HCEC 1CT (cell line): ENCODE results near the gene SPACA5.
"Not testable (repeated sequence)": the region's sequence is repeated elsewhere in the genome, so short reads cannot be mapped to it uniquely, and the experiment has no call there.

Experiments
- DNase-seq: peaks from one replicate; pipeline ENCODE4 v3.0.0-alpha.2; 2017

The SPACA5 gene

DNA sequence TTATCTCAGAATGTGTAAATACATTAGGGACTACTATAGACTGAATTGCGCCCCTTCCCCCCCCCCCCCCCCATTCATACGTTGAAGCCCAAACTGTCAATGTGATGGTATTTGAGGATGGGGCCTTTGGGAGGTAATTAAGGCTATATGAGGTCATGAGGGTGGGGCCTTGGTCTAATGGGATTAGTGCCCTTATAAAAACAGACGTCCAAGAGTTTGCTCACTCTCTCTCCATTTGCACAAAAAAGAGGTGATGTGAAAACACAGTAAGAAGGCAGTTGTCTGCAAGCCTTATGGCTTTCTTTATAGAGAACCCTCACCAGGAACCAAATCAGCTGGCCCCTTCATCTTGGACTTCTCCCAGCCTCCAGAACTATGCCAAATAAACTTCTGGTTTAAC is 15.3 kb downstream of the SPACA5 start:
- DNase-seq, result no peak

DNA sequence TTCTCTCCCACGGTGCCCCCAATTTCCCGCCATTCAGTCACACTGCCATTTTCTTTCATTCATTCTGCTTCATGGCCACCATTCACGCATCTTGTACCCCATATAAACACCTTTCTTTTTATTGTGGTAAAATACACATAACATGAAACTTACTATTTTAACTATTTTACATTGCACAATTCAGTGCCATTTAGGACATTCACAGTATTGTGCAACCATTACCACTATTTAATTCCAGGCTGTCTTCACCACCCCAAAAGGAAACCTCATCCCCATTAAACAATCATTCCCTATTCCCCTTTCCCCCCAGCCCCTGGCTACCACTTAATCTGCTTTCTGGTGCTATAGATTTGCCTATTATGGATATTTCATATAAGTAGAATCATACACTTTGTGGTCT is 15.9 kb downstream of the SPACA5 start:
- no peak for DNase-seq

DNA sequence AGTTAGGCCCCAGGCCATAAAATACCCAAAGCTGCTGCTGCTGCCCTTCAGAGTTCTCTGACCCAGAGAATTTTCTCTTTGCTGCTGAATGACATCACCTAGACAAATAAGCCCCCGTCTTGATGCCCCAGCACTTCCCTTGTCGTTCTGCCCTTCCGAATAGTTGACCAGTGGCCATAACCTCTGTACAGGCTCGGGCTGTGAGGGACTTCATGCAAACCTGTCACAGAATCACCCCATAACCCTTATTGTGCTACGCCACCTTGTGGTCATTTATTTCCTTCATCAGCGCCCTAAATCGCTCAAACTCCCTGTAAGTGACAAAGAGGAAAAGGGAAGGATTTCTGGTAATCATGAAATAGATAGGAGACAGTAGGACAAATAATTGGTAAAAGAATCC is 18.8 kb downstream of the SPACA5 start:
- DNase-seq, result peak; percentile 48

DNA sequence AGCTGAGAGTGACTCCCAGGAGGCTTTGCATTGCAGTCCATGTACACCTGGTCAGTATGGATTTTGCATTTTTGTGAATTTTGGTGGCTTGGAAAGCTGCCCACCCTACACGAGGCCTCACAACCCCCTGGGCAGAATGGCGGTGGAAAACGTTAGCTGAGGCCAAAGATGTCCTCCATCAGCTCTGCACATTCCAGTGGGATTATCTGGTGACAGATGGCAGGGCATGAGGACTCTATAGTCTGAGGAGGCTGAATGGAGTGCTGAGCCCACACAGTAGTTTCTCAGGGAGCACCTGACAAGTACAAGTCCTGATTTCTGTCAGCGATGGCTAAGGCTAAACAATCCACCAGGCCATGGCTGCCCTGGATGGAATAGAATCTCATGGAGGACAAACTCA is 20.8 kb downstream of the SPACA5 start:
- DNase-seq, result not testable (repeated sequence)

DNA sequence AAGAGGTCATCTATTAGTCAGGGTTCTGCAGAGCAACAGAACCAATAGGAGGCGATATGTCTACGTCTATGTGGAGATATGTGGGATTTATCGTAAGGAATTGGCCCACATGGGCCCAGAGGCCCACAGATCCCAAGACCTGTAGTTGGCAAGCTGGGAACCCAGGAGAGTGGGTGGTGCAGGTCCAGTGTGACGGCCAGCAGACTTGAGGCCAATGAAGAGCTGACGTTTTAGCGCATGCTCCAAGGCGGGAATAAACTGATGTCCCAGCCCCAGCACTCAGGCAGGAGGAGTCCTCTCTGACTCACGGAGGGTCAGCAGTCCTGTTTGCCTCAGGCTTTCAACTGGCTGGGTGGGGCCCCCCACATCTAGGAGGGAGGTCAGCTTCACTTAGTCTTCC is 21.3 kb downstream of the SPACA5 start:
- DNase-seq, result no peak

DNA sequence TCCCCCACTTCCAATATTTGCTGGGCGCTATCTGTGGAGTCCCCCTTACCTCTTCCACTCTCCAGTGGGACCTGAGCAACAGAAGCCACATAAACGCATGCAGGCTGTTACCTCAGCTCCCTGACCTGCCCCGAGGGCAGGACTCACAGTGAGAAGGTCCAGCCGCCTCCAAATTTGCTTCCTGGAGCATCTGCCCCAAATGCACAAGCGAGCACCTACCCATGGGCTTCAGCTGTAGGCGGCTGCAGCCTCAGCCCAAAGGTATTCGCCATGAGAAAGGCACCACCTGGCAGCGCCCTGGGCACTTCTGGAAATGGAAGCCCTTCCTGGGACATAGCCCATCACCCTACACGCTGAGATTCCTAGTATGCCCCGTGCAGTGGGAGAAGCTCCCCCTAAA is 23.4 kb downstream of the SPACA5 start:
- no peak for DNase-seq

DNA sequence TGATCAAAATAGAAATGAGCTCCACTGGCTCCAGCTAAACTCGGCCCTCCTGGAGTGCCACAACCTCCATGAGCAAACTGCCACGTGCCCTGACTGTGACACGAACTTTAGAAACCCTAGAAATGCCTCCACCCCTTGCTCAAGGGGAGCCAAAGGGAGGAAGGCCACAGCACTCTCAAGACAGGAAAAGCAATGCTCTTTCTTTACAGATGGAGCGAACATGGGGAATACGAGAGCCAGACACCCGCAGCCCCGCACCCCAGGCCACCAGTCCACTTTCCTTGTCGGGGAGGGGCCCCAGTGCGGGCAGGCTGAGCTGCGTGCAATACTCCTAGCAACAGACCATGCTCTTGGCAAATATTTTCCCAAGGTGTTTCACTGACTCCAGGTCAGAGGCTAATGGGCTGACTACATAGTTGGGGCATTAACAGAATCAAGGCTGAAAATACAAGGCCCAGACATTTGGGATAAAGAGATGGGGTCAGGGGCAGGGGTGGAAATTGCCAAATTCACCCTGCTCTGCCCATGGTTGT is 23.9 kb downstream of the SPACA5 start:
- DNase-seq, result not testable (repeated sequence)

DNA sequence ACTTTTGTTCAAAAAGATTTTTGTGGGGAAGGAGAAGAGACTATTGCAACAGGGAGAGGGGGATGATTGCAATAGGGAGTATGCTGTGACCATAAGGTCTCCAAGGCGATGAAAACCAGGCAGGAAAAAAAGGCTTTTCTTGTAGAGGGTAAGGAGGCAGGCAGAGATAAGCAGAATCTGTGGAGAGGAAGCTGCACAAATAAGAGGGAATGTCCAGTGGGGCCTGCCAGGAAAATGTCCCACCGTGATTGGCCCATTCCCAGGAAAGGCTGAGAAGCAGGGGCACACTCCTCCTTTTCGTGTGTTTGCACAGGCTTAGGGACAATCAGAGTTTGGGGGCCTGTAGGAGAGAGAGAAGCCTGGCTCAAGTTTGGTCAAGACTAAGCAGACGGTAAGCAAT is 29.1 kb downstream of the SPACA5 start:
- DNase-seq, result no peak

DNA sequence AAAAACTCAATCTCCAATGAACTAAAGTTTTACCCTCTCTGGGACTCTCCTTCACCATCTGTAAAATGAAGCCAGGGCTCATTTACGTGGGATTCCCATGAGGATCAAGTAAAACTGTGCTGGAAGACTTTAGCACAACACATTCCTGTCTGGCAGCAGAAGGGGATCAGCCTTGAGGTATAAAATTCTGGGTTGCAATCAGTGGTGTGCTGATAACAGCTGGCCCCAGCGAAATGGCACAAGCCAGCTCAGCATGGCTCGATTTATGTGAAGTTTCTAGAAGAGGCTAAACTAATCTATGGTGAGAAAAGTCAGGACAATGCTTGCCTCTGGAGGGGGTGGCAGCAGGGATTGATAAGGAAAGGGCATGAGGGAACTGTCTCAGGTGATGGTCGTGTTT is 36.3 kb downstream of the SPACA5 start:
- no peak for DNase-seq

DNA sequence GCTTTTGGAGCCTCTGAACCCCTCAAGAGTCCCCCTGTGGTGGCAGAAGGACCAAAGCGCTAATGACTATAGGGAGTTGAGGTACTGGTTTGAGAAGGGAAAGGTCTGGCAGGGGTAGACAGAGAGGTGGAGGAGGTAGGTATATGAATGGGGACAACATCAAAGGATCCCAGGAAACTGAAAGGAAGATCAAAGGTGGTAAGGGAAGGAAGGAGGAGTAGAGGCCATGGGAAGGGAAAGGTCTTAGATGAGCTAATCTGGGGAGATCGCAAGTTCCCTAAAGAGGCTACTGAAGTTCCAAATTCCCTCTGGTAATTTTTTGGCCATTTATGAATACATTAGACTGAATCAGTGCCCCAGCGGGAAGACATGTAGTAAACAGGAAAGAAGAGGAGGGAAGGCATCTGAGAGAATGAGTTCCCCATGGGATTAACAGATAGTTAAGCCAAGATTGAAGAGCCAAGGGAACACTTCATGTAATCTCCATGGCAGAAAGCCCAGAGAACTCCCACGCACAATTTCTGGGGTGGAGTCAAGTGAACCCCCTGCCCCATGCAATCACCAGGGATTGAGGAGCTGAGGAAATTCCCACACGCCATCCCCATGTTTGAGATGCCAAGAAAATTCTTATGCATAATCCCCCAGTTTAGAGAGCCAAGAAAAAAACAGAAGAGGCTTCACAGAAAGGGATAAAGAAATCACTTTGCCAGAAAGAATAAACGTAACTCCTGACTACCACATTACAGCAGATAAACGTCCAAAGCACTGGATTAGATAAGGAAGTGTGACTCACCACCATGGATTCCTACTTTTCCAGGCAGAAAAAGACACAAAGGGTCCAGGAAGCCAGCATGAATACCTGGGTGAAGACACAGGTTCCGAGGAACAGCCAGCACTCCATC is 38.9 kb downstream of the SPACA5 start:
- no peak for DNase-seq

DNA sequence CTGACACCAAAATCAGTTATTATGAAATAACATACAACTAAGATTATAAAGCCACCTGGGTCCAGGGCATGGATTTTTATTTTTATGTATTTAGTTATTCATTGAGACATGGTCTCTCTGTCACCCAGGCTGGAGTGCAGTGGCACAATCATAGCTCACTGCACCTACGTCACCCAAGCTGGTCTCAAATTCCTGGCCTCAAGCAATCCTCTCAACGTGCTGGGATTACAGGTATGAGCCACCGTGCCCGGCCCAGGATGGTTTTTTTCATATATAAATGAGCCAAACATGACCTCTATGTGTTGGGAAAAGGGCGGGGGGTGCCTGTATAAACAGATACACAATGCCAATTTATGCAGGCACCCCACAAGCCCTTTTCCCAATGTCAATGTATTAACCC is 40.1 kb downstream of the SPACA5 start:
- no peak for DNase-seq

DNA sequence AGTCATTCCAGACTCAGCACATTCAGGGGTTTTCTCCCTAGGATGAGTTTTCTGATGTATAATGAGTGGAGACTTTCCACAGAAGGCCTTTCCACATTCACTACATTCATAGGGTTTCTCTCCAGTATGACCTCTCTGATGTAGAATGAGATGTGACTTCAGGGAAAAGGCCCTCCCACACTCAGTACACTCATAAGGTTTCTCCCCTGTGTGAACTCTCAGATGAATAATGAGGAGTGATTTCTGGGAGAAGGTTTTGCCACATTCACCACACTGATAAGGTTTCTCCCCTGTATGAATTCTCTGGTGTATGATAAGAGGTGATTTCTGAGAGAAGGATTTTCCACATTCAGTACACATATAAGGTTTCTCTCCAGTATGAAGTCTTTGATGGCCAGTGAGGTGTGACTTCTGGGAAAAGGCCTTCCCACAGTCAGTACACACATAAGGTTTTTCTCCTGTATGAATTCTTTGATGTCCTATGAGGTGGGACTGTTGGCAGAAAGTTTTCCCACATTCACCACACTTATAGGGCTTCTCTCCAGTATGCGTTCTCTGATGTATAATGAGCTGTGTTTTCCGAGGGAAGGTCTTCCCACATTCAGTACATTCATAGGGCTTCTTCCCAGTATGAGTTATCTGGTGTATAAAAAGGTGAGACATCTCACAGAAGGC is 52.0 kb downstream of the SPACA5 start:
- no peak for DNase-seq

DNA sequence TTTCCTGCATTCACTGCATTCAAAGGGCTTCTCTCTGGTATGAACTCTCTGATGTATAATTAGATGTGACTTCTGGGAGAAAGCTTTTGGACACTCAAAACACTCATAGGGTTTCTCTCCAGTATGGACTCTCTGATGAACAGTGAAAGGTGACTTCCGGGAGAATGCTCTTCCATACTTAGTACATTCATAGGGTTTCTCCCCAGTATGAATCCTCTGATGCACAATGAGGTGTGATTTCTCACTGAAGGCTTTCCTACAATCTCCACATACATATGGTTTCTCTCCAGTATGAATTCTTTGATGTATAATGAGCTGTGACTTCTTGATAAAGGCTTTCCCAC is 52.5 kb downstream of the SPACA5 start:
- DNase-seq, result no peak
